ENCODE measurements around the gene APOC3.
"Not testable (repeated sequence)": the region's sequence is repeated elsewhere in the genome, so short reads cannot be mapped to it uniquely, and the experiment has no call there.

The APOC3 gene

GRCh38 chr11:116833491-116833815 lies 3.7 kb downstream of the APOC3 start:
- no peak for TF ChIP-seq CTCF (IDR thresholded peaks at IDR 0.05; ENCODE audit: extremely low read depth, missing control alignments)
- no peak for DNase-seq (ENCODE audit: low spot score)

- no peak for TF ChIP-seq CTCF (IDR thresholded peaks at IDR 0.05; ENCODE audit: extremely low read depth, missing control alignments)
- no peak for DNase-seq (ENCODE audit: low spot score)
Measured at GRCh38 chr11:116833816-116834534, 4.3 kb downstream of the APOC3 start.

GRCh38 chr11:116834535-116835041 lies 4.9 kb downstream of the APOC3 start:
- not testable (repeated sequence) for DNase-seq (ENCODE audit: low spot score)

- no peak for TF ChIP-seq CTCF (IDR thresholded peaks at IDR 0.05; ENCODE audit: extremely low read depth, missing control alignments)
- peak; percentile 48 for DNase-seq (ENCODE audit: low spot score)
Measured at GRCh38 chr11:116835042-116835772, 5.5 kb downstream of the APOC3 start.

GRCh38 chr11:116835791-116836631 lies 6.3 kb downstream of the APOC3 start:
- TF ChIP-seq CTCF (IDR thresholded peaks at IDR 0.05; ENCODE audit: extremely low read depth, missing control alignments): peak; percentile 46
- peak; percentile 91 for DNase-seq (ENCODE audit: low spot score)

GRCh38 chr11:116836632-116836991 lies 6.9 kb downstream of the APOC3 start:
- no peak for DNase-seq (ENCODE audit: low spot score)
- TF ChIP-seq CTCF (IDR thresholded peaks at IDR 0.05; ENCODE audit: extremely low read depth, missing control alignments): no peak

- DNase-seq (ENCODE audit: low spot score): no peak
- no peak for TF ChIP-seq CTCF (IDR thresholded peaks at IDR 0.05; ENCODE audit: extremely low read depth, missing control alignments)
Measured at GRCh38 chr11:116837231-116838091, 7.8 kb downstream of the APOC3 start, which contains the start of gene APOA1. Gene APOA1, minus strand, starts transcription at chr11:116837622. Its CDS starts 235 bp downstream, at chr11:116837387.
